Uterus (tissue), 2 donors: ENCODE data around the gene ASZ1.

ENCODE experiments used
- POLR2A ChIP-seq, 2 donors: fragments of 450-650 bp; IDR thresholded peaks; one replicate each; pipeline ENCODE4 v1.6.1; 2016; ENCODE audit warnings: antibody characterized with exemption in 2 of 2, mild to moderate bottlenecking in 1 of 2, moderate library complexity in 1 of 2
- TF ChIP-seq, protein P1 (sequence below), 4 experiments: fragments of 200-600 bp in 2 of 4; fragments of 450-650 bp in 2 of 4; sonication (generic) in 2 of 4; IDR thresholded peaks; one replicate each; pipeline ENCODE4 v1.5.1; 2016 to 2019; ENCODE audit warnings: antibody characterized with exemption in 4 of 4, mild to moderate bottlenecking in 2 of 4, moderate library complexity in 1 of 4

GRCh38 chr7:117401293-117402002 is 25.8 kb downstream of the ASZ1 start:
- TF ChIP-seq, protein P1, sequence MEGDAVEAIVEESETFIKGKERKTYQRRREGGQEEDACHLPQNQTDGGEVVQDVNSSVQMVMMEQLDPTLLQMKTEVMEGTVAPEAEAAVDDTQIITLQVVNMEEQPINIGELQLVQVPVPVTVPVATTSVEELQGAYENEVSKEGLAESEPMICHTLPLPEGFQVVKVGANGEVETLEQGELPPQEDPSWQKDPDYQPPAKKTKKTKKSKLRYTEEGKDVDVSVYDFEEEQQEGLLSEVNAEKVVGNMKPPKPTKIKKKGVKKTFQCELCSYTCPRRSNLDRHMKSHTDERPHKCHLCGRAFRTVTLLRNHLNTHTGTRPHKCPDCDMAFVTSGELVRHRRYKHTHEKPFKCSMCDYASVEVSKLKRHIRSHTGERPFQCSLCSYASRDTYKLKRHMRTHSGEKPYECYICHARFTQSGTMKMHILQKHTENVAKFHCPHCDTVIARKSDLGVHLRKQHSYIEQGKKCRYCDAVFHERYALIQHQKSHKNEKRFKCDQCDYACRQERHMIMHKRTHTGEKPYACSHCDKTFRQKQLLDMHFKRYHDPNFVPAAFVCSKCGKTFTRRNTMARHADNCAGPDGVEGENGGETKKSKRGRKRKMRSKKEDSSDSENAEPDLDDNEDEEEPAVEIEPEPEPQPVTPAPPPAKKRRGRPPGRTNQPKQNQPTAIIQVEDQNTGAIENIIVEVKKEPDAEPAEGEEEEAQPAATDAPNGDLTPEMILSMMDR (IDR thresholded peaks at IDR 0.05): no peak
- TF ChIP-seq POLR2A (IDR thresholded peaks at IDR 0.05): no peak
